PC-9 (cell line): ENCODE data around the gene UNC5CL.

Source experiments
- EZH2 ChIP-seq: fragments of 200-600 bp; sonication (generic); IDR thresholded peaks from 2 replicates; pipeline ENCODE4 v1.8.0; 2017; ENCODE audit warnings: antibody characterized with exemption, low read depth
- TF ChIP-seq, protein P1 (sequence below): fragments of 200-600 bp; sonication (generic); conservative IDR thresholded peaks from 2 replicates; pipeline ENCODE4 v1.6.1; 2017; ENCODE audit warnings: mixed run types, antibody characterized with exemption, mild to moderate bottlenecking, moderate library complexity

DNA sequence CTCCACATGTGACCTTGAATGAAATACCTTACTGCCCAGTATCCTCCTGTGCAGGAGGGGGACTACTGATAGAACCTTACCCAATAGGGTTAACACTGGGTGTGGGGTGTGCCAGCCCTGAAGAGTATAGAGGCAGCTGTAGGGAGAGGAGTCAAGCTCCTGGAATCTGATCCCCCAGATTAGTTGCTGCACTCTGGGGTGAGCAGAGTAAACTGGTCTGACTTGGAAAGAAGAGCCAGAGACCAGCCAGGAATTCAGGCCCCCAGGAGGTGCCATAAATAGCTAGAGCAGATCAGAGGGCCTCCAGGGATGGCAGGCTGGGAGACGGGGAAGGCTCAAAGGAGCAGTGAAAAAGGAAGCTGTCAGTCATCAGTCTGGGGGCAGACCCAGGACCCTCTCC, 10.5 kb upstream of the UNC5CL start:
- TF ChIP-seq EZH2, result no peak
- TF ChIP-seq, protein P1, sequence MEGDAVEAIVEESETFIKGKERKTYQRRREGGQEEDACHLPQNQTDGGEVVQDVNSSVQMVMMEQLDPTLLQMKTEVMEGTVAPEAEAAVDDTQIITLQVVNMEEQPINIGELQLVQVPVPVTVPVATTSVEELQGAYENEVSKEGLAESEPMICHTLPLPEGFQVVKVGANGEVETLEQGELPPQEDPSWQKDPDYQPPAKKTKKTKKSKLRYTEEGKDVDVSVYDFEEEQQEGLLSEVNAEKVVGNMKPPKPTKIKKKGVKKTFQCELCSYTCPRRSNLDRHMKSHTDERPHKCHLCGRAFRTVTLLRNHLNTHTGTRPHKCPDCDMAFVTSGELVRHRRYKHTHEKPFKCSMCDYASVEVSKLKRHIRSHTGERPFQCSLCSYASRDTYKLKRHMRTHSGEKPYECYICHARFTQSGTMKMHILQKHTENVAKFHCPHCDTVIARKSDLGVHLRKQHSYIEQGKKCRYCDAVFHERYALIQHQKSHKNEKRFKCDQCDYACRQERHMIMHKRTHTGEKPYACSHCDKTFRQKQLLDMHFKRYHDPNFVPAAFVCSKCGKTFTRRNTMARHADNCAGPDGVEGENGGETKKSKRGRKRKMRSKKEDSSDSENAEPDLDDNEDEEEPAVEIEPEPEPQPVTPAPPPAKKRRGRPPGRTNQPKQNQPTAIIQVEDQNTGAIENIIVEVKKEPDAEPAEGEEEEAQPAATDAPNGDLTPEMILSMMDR, result no peak
